Activated CD8-positive, alpha-beta memory T cell treated with anti-CD3 and anti-CD28 coated beads, Interleukin-2, amount 50 U/mL, for 24 hours (primary cell): ENCODE measurements around the gene BTNL2.
"Not testable (repeated sequence)": the region's sequence is repeated elsewhere in the genome, so short reads cannot be mapped to it uniquely, and the experiment has no call there.

Experiments
- DNase-seq: peaks from one replicate; pipeline ENCODE4 v3.0.0-alpha.2; 2020; ENCODE audit errors: extremely low read depth

The BTNL2 gene, protein sequence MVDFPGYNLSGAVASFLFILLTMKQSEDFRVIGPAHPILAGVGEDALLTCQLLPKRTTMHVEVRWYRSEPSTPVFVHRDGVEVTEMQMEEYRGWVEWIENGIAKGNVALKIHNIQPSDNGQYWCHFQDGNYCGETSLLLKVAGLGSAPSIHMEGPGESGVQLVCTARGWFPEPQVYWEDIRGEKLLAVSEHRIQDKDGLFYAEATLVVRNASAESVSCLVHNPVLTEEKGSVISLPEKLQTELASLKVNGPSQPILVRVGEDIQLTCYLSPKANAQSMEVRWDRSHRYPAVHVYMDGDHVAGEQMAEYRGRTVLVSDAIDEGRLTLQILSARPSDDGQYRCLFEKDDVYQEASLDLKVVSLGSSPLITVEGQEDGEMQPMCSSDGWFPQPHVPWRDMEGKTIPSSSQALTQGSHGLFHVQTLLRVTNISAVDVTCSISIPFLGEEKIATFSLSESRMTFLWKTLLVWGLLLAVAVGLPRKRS

DNA sequence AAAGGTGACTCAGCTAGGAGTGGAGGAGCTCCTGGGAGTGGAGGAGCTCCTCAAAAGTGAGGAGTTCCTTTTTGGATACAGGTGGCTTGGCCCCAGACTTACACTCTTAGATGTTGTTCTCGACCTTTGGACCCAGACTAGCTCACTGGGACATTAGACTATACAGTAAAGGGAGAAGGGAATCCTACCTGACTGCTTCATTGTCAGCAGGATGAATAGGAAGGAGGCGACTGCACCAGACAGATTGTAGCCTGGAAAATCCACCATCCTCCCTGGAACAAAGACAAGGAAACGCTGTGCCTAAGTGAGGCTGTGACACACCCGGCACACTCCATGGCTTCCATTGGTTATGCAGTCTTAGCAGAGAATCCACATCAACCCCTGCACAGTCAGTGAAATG, at the start of gene BTNL2:
Gene BTNL2, minus strand, starts transcription at position 325 of the 400 bp plus-strand sequence. Its CDS starts 58 bp downstream, at position 267.
- DNase-seq, result no peak

DNA sequence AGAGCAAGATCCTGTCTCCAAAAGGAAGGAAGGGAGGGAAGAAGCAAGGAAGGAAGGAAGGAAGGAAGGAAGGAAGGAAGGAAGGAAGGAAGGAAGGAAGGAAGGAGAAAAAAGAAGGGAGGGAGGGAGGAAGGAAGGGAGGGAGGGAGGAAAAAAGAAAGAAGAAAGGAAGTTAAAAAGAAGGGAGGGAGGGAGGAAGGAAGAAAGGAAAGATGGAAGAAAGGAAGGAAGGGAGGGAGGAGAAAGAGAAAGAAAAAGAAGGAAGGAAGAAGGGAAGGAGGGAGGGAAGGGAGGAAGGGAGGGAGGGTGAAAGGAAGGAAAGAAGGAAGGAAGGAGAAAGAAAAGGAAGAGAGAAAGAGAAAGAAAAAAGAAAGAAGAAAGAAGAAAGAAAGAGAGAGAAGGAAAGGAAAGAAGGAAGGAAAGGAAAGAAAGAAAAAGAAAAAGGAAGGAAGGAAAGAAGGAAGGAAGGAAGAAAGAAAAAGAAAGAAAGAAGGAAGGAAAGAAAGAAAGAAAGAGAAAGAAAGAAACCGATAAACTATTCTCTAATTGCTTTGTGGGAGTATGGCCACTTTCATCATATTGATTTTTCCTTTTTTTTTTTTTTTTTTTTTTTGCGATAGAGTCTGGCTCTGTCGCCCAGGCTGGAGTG, 42.2 kb upstream of the BTNL2 start:
- no peak for DNase-seq

DNA sequence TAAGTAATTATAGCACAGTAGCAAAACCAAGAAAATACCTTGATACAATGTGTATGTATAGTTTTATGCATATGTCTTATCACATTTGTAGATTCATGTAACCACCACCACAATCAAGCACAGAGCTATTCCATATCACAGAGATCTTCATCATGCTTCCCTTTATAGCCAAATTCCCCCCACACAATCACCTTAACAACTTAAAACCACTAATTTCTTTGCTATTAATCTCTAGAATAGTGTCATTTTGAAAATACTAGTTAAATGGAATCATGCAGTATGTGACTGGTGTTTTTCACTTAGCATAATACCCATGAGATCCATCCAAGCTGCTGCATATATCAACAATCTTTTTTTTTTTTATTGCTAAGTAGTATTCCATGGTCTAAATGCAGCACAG, 41.0 kb upstream of the BTNL2 start:
- DNase-seq, result no peak

DNA sequence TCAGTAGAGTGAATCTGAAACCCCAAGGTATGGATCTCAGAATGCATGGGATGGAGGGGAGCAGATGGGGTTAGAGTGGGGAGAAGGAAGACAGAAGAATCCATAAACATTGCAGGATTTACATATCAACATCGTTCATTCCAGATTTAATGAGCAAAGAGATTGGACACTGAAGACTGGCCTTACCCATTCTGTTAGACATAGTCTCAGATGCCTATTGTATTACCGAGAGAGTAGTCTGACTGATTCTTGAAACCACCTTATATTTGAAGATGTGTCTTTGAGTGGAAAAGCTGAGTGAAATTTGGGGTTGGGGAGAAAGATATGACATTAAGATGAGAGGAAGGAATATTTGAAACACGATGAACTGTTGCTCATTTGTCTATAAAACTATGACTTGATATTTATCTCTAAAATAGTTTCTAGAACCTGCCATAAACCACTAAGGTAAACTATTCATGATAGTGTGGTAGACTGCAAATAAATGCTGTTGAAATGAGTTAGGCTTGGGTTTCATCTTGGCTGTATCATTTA, 38.4 kb upstream of the BTNL2 start:
- DNase-seq, result no peak

DNA sequence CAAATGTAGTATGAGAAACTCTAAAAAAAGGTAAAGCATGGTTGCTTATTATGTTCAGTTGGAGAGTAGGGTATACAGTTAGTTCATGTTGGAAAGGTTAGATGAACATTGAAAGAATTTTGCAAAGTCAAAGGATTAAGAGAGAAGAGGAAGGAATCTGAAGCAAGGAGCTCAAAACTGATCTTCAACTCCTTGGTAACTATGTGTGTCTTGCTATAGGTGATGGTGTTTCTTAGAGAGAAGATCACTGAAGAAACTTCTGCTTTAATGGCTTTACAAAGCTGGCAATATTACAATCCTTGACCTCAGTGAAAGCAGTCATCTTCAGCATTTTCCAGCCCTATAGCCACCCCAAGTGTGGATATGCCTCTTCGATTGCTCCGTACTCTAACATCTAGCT, 37.5 kb upstream of the BTNL2 start:
- DNase-seq, result no peak

DNA sequence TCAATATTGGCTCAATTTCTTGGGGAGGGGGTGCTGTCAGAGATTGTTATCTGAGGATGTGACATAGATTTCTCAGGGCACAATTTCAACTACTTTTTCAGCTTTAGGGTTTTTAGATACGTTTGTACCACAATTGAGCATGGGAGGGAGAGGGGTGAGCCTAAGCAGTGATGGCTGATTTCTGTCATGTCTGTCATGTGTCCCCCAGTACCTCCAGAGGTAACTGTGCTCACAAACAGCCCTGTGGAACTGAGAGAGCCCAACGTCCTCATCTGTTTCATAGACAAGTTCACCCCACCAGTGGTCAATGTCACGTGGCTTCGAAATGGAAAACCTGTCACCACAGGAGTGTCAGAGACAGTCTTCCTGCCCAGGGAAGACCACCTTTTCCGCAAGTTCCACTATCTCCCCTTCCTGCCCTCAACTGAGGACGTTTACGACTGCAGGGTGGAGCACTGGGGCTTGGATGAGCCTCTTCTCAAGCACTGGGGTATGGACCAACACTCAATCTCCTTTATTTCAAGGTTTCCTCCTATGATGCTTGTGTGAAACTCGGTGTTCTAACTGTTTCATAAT, 36.1 kb upstream of the BTNL2 start:
- DNase-seq, result no peak

DNA sequence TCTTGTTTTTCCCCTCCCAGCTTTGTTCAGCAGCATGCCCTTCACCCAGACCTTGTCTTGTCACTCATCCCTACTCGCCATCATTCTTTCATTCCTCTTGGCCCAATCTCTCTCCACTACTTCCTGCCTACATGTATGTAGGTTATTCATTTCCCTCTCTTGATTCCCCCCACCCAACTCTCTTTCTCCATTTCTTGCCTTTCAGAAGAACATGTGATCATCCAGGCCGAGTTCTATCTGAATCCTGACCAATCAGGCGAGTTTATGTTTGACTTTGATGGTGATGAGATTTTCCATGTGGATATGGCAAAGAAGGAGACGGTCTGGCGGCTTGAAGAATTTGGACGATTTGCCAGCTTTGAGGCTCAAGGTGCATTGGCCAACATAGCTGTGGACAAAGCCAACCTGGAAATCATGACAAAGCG, 35.3 kb upstream of the BTNL2 start:
- no peak for DNase-seq

DNA sequence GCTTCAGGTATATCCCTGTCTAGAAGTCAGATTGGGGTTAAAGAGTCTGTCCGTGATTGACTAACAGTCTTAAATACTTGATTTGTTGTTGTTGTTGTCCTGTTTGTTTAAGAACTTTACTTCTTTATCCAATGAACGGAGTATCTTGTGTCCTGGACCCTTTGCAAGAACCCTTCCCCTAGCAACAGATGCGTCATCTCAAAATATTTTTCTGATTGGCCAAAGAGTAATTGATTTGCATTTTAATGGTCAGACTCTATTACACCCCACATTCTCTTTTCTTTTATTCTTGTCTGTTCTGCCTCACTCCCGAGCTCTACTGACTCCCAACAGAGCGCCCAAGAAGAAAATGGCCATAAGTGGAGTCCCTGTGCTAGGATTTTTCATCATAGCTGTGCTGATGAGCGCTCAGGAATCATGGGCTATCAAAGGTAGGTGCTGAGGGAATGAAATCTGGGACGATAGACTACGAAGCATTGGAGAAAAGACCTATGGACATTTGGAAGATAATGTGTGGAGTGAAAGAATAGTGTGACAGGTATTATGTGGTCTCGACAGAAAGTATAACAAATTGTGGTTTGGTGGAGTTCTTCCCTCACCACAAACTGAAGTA, 32.7 kb upstream of the BTNL2 start, which contains the start of gene HLA-DRA:
Gene HLA-DRA, plus strand, starts transcription at position 286 of the 613 bp plus-strand sequence. Its CDS starts 64 bp downstream, at position 350.
- DNase-seq, result no peak

DNA sequence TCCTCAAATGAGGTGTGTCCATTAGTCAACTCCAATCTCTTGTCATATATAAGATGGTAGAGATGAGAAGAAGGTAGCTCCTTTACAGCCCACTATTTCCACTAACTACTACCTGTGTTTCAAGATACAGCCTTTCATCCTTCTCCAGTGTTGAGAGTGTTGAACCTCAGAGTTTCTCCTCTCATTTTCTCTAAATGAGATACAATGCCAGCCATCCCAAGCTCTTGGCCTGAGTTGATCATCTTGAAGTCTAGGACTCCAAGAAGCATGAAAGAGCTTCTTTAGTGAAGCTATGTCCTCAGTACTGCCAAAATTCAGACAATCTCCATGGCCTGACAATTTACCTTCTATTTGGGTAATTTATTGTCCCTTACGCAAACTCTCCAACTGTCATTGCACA, 32.2 kb upstream of the BTNL2 start:
- DNase-seq, result no peak

DNA sequence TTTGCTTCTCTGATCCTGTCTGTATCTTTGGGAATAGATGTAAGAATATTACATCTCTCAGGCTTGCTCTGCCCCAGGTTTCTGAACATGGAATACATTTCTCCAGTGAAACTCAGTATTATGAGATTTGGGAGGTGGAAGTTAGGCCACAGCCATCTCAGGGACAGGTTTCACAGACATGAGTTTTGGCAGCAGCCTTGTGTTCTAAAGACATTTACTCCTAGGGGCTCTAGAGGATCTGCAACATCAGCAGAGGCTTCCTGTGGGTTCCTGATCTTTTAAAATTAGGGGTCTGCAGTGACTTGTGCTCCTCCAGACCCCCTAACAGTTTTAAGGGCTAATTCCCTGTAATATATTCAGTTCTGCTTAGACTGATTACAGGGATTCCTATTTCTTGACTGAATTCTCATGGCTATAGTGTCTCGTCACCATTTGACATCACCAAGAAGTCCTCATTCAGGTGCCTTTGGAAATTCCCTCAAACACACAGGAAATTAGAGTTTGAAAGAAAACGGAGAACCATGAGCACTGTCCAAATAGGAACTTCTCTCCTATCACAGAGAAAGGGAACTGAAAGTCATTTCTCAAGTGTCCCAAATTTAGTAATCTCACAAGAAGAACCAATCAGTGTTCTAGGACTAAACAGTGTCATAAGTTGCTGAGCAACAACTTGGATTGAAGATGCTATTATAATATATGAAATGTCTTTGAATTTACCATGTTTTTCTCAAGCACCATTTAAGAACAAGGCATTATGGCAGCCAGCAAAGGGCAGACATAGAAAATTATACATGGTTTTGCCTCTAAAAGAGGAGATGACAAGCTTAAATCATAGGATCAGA, 30.2 kb upstream of the BTNL2 start:
- DNase-seq, result no peak

DNA sequence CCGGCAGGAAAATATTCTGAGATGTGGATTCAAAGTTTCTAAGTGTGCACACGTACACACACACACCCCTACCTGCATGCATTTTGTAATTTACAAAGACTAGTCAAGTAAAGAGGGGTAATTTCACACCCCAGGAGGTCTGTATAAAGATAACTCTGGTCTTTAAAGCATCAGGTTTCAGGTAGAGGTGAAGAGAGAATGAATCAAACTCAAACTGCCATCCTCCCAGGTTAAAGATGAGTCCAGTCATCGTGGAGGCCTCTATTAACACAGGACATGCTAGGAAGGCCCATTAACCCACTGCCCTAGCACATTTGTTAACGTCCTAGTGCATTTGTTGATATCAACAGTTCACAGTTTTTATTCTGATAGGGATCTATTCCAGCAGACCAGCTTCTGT, 29.2 kb upstream of the BTNL2 start:
- no peak for DNase-seq

DNA sequence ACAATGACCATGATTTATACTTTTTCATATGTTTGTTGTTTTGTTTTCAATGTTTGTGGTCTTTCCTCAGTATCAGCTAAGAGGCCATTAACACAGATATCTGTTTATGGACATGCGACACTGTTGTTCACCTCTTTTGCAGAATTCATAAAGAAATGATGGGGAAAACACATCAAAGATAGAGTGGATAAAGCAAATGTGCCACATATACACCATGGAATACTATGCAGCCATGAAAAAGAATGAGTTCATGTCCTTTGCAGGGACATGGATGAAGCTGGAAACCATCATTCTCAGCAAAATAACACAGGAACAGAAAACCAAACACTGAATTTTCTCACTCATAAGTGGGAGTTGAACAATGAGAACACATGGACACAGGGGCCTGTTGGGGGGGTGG, 27.0 kb upstream of the BTNL2 start:
- DNase-seq, result not testable (repeated sequence)

DNA sequence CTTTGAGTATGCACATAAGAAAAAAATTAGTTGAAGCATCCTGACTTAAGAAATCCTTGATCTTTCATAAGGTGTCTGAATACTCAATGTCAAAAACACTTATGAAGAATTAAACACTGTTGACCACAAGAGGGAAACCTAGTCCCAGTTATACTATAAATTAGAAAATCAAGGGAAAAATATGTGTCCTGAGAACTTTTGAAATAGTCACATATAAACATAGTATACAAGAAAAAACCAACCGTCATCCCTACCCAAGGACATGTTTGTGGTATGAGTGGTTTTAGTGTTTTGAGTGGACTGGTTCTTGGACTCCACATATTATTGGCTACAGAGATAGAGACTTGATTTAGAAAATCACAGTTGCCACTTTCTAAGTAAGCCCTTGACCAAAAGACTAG, 25.1 kb upstream of the BTNL2 start:
- no peak for DNase-seq

DNA sequence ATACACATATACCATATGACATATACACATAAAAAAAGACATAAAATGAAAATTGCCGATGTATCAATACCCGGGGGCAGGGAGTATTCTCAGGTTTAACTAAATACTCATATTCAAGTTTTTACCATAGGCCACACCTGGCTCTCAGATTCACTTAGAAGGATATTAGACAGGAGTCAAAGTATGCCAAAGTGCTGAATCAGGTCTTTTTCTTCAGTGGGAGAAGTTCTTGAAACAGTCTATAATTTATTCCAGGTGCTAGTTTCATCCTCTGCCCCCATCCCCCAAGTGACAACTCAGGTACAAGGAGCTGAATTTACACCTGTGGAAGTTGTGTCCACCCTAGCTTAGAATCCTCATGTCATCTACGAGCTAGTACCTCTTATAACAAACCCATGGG, 24.2 kb upstream of the BTNL2 start:
- no peak for DNase-seq

DNA sequence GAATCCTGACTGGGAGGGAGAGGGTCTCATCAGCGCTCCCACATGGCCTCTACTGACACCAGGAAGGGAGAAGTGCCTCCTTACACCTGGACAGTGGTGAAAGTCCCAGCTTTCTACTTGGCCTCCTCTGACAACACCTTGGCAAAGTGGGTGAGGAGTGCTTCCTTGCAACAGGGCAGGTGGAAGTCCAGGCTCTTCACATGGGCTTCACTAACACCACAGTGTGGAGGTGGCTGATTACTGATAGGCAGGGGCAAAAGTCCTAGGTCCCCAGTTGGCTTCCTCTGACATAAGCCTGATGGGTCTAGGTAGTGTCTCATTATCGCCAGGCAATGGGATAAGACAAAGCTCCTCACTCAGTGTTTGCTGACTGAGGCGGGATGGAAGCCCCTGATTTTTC, 23.2 kb upstream of the BTNL2 start:
- no peak for DNase-seq

DNA sequence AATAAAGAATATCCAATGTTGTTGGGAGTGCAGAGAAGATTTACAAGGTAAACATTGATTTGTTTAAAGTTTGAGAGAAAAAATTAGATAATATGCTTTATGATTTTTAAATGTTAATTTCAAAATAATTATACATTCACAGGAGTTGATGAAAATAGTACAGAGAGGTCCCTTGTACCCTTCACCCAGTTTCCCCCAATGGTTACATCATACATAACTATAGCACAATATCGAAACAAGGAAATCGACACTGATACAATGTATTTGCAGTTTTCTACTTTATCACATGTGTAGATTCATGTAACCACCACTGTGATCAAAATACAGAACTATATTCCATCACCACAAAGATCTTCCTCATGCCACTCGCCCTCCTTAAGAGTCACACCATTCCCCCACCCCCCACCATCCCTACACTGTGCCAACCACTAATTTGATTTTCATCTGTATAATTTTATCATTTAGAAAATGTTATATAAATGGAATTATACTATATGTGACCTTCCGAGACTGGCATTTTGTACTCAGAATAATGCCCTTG, 21.0 kb upstream of the BTNL2 start:
- no peak for DNase-seq

DNA sequence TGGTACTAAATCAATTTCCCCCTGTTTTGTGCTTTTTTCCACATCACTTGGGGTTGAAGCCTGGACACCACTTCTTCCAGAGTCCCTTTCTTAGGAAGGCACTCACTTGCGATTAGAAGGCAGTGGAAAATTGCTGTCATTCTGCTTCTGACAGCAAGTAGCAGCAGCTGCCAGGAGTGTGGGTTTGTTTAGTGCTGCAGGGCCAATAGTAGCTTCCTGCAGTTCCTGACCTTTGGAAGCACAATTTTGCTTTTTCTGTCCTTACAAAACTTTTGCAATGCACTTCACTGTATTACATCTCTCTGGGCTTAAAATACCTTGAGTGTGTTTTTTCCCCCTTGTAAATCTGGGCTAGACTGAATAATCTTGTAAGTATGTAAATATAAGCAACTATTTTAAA, 20.2 kb upstream of the BTNL2 start:
- DNase-seq, result no peak

DNA sequence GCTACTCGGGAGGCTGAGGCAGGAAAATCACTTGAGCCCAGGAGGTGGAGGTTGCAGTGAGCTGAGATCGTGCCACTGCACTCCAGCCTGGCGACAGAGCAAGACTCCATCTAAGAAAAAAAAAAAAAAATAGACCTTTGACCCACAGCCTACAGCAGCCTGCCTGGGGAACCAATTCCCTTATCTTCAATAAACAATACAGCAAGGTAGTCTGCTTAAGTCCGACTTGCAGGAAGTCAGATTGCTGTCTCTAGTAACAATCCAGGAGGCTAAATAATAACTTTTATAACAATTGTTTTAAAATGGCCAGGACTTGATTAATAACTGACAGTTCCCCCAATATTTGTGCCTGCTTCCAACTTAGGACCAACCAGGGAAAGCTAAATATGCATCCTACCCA, 19.4 kb upstream of the BTNL2 start:
- no peak for DNase-seq

DNA sequence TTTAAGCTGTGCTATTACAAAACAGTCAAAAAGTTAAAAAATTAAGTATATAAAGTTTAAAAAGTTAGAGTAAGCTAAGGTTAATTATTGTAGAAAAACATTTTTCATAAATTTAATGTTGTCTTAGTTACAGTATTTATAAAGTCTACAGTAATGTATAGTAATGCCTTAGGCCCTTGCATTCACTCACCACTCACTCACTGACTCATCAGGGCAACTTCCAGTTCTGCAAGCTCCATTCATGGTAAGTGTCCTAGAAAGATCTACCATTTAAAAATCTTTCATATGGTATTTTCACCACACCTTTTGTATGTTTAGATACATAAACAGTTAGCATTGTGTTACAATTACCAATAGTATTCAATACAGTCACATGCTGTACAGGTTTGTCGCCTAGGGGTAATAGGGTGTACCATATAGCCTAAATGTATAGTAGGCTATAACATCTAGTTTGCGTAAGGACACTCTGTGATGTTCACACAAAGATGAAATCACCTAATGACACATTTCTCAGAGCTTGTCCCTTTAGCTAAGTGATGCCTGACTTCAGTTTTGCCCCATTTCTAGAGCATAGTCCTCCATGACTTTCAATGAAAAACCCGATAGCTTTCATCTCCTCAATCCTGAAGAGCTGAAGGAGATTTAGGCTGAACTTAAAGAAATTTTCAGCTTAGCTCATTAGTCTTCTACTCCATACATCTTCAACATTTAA, 17.8 kb upstream of the BTNL2 start:
- DNase-seq, result no peak

DNA sequence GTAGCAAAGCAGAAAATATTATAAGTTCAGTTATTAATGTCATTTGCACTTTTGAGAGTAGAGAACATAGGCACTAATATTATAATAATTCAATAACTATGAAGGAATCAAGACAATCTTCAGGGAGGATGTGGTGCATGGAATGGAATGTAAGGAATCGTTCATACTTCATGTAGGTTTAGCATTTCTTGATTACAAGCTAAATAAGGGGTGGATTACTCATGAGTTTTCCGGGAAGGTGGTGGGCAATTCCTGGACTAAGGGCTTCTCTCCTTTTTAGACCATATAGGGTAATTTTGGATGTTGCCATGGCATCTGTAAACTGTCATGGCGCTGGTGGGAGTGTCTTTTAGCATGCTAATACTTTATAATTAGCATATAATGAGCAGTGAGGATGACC, 9.1 kb upstream of the BTNL2 start:
- no peak for DNase-seq
